Putamen (tissue), 1 donor: ENCODE results near the gene DNAAF1.
A peak's percentile ranks its signal among the peaks of the same experiment; 100 is the strongest.

ENCODE experiments used
- DNase-seq: peaks from one replicate; pipeline ENCODE4 v3.0.0-alpha.2; 2016; ENCODE audit warnings: low spot score

The DNAAF1 gene

DNA sequence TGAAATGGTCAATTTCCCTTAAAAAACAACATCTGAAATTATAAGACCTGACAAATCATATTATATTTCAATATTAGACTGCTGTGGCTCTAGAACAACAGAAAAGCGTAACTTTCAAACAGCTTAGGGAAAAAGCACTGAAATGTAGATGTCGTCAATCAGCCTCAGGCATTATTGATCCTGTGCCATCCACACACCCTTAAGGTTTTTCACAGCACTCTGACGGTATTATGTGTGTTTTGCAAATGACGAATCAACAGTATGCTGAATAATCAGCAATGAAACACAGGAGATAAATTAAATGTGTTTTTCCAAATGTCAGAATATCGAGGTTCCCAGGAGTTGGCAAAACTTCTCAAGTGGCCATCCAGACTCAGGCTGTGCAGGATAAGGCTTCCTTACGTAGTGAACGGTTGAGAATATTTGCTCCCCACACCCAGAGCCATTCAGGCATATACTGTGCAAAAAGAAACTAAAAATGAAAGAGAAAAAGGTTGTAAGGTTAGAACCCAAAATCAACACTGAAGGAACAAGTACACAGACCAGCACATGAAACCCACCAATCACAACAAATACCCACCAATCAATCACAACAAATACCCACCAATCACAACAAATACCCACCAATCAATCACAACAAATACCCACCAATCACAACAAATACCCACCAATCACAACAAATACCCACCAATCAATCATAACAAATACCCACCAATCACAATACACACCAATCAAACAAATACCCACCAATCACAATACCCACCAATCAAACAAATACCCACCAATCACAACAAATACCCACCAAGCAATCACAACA is 20.6 kb upstream of the DNAAF1 start:
- no peak for DNase-seq

DNA sequence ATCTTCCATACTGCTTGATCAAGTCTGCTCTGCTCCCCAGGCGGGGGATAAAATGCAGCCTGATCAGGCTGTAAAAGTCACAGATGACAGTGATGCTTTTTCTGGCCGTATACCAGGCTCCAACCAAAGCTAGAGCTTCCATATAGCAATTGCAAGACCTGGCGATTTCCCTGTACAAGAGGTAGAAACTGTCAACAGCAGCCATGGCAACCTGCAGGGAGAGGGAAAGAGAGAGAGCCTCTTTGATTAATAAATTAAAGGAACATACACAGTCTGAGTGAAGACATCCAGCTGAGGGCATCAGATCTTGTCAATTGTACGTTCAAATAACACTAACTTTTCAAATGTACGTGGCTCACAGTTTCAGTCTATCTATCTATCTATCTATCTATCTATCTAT is 14.0 kb upstream of the DNAAF1 start:
- DNase-seq = no peak

DNA sequence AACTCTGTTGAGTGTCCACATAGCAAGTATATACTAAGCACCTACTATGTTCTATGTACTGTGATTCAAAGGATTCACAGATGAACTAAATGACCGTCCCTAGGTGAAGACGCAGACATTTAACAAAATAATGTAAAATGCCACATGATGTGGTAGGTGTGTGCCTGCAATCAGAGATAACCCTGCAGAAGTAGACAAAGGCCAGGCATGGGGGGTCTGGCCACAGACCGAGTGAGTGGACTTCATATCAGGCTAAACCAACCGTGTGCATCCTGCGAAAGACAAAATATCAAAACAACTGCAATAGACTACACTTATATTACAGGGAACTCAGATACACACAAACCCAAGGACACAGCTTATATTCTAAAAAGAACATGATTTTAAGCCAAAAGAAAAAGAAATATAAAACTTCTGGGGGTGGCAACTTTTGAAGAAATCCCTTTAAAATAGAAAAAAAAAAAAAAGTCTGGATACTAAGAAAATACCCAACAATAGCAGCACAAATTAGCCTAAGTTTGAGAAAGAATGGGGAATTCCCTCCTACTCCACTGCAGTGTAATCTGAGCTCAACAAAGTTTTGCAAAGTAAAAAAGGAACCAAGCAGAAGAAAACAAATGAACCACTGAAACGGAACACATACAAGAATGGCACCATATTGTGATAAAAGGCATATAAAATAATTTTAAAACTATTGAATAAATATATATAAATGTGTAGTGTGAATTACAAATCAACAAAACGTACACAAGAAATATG is 12.4 kb upstream of the DNAAF1 start:
- no peak for DNase-seq

DNA sequence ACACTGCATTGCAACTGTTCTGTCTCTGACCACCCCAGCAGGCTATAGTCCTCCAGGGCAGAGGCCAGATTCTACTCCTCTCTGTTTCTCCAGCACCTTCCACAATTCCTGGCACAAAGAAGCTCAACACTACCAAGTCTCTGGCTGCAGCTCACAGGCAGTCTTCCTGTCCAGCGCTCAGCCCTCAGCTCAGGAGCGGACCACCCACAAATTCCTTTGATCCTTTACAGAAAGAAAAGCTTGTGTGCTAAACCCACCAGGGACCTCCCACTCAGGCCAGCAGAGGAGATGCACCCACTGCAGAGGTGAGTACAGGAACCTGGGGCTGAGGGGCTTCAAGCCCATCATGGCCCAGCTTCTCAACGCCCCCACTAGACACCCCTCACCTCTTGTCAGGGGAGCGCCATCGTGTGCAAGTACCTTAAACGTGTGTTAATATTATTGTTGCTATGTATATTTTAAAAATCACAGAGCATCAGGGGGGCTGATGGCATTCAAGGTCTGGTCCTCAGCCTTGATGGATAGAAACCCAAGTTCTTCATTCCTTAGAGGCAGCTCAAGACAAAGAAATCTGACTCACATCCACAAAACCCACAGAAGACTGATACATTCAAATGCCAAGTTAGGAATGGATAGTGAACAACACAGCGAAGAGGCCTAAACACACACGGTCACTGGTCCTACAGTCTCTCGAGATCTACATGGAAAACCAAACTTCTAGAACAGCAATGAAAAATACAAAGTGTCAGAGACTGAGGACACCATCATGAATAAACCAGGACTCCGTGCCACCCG is 8.6 kb upstream of the DNAAF1 start:
- DNase-seq = no peak

DNA sequence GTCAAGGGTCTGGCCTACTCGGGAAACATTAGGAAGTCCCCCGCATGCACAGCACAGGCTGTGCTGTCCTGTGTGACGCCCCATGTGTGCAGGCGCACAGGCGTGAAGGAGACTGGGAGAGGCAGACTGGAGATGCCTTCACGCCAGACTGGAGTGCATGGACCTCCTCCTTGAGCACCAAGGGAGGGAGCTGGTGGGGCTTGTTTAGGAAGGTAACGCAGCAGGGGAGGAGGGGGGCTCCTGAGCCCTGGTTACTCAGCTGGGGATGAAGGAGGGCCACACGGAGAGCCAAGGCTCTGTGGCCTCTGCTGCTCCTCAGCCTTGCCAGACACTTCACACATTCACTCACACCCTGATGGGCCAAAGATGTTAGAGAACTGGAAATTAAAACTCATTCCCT is 7.8 kb upstream of the DNAAF1 start:
- DNase-seq = no peak

DNA sequence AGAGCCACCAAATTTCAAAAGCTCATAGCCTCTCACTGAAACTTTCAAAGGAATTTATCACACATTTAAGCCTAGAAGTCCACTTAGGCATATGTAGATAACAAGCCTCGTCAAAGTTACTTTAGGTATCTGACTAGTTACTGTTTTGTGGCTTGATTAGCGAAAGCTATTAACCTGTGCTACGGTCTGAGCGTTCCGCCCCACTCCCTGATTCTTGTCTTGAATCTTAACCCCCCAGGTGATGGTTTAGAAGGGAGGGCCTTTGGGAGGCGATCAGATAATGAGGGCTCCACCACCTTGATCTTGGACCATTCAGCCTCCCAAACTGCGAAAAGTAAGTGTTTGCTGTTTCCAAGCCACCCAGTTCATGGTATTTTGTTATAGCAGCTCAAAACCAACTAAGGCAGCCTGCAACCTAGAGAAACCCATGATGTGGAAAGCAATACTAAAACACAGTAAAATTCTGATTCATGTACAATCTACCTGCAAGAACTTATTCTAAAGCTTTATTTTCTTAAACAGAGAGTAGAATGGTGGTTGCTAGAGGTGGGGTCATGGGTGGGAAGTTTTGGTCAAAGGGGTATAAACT is 7.2 kb upstream of the DNAAF1 start:
- DNase-seq = no peak

DNA sequence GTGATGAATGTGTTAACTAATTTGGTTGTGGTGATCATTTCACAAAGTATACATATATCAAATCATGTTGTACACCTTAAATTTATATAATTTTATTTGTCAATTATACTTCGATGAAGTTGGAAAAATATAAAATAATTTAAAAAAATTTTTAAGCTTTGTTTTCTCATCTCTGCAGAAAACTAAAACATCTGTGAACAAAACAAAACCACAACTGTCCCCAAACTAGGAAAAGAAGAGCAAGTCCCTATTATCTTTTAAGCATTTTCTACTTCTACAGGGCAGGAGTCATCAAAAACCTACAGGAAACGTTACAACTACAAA is 6.6 kb upstream of the DNAAF1 start:
- no peak for DNase-seq

DNA sequence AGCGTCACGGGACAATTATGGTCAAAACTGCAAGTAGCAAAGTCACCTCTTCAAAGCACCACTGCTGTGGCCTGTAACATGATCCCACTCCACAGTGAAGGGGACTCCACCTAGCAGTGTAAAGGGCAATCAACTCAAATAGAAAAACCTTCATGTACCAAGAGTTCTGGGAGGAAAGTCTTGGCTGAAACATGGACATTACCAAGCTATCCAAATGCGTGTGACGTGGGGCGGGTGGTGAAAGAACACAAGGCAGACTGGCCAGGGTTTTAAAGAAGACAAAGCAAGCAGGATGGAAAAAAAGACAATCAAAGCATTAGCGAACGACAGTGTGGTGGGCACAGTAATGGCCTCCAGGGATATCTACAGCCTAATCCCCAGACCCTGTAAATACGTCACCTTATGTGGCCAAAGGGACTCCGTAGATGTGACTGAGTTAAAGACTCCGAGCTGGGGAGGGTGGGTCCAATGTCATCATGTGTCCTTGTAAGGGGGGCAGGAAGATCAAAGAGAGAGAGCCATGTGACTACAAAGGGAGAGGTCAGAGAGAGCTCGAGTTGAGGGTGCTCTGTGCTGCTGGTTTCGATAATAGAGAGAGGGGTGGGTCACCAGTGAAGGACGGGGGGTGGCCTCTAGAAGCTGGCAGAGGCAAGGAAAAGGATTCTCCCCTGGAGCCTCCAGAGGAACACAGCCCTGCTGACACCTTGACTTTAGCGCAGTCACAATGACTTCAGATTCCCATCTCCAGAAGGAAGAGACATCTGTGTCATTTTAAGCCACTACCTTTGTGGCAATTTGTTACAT is 6.1 kb upstream of the DNAAF1 start:
- DNase-seq = no peak

DNA sequence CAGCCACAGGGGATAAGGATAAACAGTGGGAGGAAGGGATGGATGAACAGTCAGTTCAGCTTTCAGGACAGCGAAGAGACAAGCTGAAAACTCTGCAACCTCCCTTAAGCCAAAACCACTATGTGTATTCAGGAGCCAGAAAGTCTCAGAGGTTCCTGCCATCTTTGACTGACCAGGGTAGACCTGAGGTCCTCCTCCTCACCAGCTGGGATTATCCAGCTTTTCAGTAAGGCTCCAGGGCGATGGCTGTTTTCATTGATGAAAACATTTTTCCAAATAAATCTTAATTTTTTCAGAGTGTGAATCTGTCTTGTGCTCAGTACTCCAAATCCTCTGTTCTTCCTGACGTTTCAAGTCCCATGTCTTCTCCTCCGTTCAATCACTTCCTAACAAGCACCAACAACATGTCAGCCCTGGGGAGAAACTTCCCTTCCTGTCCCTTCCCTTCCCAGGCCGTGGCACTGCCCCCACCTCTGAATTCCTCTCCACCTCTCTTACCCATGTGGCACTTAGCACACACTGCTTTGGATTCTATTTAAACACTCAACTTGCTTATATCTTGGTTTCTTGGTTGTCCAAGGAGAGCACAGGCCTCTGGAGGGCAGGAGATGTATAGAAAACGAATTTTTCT is 5.4 kb upstream of the DNAAF1 start:
- no peak for DNase-seq

DNA sequence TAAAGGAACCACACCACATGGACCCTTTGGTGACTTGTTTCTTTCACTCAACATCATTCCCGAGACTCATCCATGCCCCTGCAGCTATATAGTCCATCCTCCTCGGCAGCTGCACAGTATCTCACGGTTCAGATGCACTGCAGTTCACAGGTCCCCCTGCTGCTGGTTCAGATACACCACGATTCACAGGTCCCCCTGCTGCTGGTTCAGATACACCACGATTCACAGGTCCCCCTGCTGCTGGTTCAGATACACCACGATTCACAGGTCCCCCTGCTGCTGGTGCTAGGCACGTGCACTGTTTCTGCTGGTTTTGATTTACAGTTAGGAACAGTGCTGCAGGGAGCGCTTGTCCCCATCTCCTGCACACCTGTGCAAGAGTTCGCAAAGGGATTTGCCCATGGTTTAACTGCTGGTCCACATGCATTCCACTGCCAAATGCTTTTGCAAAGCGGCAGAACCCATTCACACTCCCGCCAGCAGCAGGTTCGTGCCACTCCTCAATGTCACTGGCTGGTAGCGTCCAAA is 3.9 kb upstream of the DNAAF1 start:
- DNase-seq = no peak

DNA sequence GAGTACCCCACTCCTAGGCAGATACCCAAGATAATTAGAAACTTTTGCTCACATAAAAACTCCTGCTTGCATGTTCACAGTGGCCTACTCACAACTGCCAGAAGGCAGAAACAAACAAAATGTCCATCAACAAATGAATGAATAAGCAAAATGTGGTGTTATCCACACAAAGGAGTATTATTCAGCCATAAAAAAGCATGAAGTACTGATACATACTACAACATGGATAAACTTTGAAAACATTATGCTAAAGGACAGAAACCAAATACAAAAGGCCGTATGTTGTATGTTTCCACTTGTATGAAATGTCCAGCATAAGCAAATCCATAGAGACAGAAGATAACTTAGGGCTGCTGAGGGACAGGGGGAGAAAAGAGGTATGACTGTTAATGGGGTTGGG is 2.0 kb upstream of the DNAAF1 start:
- DNase-seq = no peak

DNA sequence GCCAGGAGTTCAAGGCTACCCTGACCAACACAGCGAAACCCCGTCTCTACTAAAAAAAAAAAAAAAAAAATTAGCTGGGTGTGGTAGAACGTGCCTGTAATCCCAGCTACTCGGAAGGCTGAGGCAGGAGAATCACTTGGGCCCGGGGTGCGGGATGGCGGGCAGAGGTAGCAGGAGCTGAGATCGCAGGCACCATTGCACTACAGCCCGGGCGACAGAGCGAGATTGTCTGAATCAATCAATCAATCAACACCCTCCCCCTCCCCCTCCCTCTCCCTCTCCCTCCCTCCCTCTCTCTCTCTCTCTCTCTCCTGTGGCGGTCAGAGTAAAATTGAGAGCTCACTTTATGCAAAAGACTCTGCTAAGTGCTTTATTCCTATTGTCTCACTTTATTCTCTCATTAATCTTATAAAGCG is 1.3 kb upstream of the DNAAF1 start:
- no peak for DNase-seq

DNA sequence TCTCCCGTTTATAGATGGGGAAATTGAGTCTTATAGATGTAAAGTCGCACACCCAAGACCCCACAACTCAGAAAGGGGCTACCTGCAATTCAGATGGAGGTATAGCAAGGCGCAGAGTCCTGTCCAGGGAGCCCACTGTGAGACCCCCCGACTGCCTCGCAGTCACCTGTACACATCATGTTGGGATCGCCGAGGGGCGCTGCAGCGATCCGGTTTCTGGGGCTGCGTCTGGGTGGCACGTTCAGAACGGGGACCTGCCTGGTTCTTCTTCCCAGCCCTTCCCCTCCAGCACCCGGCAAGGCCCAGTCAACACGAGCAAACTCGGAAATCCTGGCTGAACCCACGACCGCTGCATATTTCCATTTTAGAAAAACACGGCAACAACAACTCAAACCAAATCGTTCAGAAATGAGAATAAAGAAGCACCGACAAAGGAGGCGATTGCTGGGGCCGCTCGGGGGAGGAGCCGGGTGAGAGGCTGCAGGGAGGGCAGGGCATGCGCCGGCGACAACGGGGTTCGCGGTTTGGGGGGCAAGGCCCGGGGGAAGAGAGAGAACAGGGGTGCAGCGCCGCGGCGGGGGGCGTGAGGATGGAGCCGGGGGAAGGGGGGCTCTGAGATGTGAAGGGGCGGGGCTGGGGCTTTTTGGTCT is 774 bp upstream of the DNAAF1 start:
- peak; percentile 49 for DNase-seq

DNA sequence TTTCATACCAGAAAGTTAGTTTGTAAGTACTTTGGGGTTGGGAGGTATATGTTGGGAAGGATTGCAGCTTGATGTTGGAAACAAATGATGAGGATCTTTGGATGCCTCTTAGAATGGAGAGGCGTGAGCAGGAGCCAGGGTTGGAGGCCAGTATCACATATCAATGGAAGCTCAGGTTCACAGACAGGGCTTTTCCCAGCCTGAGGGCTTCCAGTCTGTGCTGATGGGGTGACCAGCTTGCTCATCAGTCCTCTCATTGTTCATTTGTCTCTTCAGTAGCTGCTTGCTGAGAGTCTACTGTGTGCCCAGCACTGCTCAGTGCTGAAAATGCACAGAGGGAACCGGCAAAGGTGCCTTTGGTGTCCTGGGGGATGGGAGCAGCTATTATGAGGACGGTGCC is 5.8 kb downstream of the DNAAF1 start:
- no peak for DNase-seq

DNA sequence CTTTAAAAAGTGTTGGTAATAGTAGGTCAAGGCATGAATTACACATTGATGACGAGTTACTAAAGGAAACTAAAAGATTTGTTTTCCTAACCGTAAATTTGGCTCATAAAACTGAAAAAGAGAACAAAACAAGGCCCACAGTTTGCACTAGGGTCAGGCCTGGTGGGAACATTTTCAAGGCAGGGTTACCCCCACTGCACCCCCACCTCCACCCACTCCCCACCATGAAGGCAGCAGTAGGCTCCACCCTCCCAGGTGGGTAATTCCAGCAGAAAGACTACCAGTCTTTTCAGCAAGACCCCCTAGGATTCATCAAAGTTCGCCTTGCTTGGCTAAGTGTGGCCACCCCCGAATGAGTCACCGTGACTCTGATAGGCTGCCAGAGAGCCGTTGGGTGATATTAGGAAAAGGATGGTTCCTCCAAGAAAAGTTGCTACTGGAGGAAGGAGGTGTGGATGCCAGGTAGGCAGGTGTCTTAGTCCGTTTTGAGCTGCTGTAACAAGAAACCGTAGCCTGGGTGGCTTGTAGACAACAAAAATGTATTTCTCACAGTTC is 8.6 kb downstream of the DNAAF1 start:
- no peak for DNase-seq

DNA sequence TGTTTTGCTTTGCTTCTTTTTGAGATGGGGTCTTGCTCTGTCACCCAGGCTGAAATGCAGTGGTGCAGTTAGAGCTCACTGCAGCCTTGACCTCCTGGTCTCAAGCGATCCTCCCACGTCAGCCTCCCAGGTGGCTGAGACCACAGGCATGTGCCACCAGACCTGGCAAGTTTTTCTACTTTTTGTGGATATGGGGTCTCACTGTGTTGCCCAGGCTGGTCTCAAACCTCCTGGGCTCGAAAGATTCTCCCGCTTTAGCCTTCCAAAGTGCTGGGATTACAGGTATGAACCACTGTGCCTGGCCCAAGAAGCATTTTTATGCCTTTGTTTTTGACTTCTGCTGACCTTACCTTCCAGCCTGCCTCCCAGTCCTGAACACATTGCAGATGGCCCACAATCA is 10.1 kb downstream of the DNAAF1 start:
- no peak for DNase-seq

DNA sequence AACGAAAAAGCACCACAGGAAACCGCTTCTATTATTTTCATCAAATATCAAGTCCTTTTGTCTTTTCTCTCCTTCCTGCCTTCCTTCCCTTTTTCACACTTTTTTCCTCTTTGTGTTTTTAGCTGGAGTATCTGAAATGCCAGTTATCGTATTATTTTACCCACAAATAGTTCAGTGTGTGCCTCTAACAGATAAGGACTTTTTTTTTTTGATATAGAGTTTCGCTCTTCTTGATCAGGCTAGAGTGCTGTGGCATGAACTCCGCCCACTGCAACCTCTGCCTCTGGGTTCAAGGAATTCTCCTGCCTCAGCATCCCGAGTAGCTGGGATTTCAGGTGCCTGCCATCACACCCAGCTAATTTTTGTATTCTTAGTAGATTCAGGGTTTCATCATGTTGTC is 10.7 kb downstream of the DNAAF1 start:
- DNase-seq = no peak

DNA sequence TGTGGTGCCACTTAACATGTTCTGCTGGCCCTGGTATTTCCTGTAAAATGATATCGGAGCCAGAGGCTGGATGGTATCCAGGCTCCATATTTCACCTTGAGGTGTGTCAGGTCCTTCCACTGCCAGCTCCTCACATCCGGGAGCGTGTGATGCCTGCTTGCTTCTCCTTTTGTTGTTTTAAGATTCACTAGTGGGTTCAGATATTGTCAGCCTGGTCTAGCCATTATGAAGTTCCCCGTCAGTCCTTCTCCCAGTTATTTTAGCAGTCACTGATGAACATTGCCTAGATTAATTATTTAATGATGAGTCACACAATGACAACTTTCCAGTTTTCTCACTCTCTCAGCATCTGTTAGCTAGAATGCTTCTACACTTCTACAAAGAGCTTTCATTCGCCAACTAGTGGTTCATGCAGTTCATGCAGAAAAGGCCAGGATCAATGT is 11.3 kb downstream of the DNAAF1 start:
- no peak for DNase-seq

DNA sequence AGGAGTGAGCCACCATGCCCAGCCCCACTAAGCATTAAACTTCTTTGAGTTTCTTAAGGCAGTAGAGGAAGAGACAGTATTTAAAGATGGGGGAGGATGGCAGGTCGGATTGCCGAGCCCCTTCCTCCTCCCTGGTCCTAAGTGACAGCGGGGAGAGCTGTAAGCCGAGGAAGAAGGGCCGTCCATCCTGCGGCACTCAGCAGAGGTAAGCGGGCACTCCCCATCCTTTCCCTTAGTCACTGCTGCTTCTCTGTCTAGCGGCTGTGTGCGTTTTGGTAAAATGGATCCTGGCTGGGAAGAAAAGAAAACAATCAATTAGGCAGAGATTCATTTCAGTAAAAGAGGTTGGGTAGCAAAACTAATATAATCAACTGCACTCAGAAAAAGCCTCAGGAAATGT is 13.9 kb downstream of the DNAAF1 start:
- DNase-seq = no peak

DNA sequence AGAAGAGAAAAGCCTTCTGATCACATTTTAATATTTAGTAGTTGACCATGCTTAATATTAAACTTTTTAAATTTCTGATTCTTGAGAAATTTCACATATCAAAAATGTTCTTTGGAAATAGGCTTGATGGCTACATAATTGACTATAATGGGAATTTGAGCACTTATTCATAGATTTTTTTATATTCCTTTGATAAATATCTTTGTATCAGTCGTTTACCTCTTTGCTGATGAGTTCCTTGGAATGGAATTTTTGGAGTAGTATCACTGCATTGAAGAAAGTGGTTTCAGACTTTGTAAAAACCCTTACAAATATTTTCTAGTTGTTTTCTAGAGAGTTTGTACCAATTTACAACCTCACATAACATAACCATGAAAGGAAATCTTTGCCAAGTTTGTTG is 14.7 kb downstream of the DNAAF1 start:
- no peak for DNase-seq
